HG03095 (cell line): ENCODE data around the gene SPATA31A7.
"Not testable (repeated sequence)": the region's sequence is repeated elsewhere in the genome, so short reads cannot be mapped to it uniquely, and the experiment has no call there.

Source experiments
- ATAC-seq: cut with Tn5 transposase; IDR thresholded peaks from one replicate; pipeline ENCODE4 v1.9.1; 2021; ENCODE audit warnings: moderate library complexity; ENCODE audit not compliant: unreplicated experiment

Gene SPATA31A7

GRCh38 chr9:61189736-61190135 is at the start of gene SPATA31A7:
Gene SPATA31A7 (plus strand): TSS chr9:61190036. CDS start chr9:61190065, 29 bp downstream.
- not testable (repeated sequence) for ATAC-seq

GRCh38 chr9:61226438-61226837 is 36.6 kb downstream of the SPATA31A7 start:
- ATAC-seq = not testable (repeated sequence)
